Neuron (in vitro differentiated cells): ENCODE results near the gene JAG2.

ENCODE experiments used
- H2AFZ ChIP-seq: one replicate; pipeline ENCODE4 v1.6.1; 2013; ENCODE audit warnings: low read depth, mild to moderate bottlenecking, inconsistent platforms, low read length, moderate library complexity
- H3K27me3 ChIP-seq: one replicate; pipeline ENCODE4 v1.6.1; 2013; ENCODE audit warnings: low read length; ENCODE audit not compliant: insufficient read depth
- H3K36me3 ChIP-seq: one replicate; pipeline ENCODE4 v1.6.1; 2013; ENCODE audit warnings: low read length; ENCODE audit not compliant: insufficient read depth
- H3K4me1 ChIP-seq: one replicate; pipeline ENCODE4 v1.6.1; 2013; ENCODE audit warnings: low read length; ENCODE audit not compliant: insufficient read depth
- H3K4me3 ChIP-seq: 2 replicates; pipeline ENCODE4 v1.5.1; 2013; ENCODE audit warnings: mild to moderate bottlenecking, low read length, moderate library complexity
- H3K9me3 ChIP-seq: one replicate; pipeline ENCODE4 v1.6.1; 2013; ENCODE audit warnings: low read length

Gene JAG2

GRCh38 chr14:105153331-105153731, 15.2 kb downstream of the JAG2 start:
- H3K27me3 ChIP-seq = peaks cover 14% of the 10 kb centered on the region

GRCh38 chr14:105152794-105153241, 15.8 kb downstream of the JAG2 start:
- H3K27me3 ChIP-seq = peaks cover 14% of the 10 kb centered on the region
- H2AFZ ChIP-seq = no peak overlapping the region
- H3K4me3 ChIP-seq = no peak overlapping the region
- H3K36me3 ChIP-seq = no peaks in the 10 kb centered on the region
- H3K9me3 ChIP-seq = no peaks in the 10 kb centered on the region
- no peaks in the 10 kb centered on the region for H3K4me1 ChIP-seq

More at GRCh38 chr14:105153331-105153731, 15.2 kb downstream of the JAG2 start:
- Histone ChIP-seq H3K4me3 (no peak overlapping the region), H2AFZ (no peak overlapping the region), H3K9me3 (no peaks in the 10 kb centered on the region), H3K36me3 (no peaks in the 10 kb centered on the region), H3K4me1 (no peaks in the 10 kb centered on the region)

DNA sequence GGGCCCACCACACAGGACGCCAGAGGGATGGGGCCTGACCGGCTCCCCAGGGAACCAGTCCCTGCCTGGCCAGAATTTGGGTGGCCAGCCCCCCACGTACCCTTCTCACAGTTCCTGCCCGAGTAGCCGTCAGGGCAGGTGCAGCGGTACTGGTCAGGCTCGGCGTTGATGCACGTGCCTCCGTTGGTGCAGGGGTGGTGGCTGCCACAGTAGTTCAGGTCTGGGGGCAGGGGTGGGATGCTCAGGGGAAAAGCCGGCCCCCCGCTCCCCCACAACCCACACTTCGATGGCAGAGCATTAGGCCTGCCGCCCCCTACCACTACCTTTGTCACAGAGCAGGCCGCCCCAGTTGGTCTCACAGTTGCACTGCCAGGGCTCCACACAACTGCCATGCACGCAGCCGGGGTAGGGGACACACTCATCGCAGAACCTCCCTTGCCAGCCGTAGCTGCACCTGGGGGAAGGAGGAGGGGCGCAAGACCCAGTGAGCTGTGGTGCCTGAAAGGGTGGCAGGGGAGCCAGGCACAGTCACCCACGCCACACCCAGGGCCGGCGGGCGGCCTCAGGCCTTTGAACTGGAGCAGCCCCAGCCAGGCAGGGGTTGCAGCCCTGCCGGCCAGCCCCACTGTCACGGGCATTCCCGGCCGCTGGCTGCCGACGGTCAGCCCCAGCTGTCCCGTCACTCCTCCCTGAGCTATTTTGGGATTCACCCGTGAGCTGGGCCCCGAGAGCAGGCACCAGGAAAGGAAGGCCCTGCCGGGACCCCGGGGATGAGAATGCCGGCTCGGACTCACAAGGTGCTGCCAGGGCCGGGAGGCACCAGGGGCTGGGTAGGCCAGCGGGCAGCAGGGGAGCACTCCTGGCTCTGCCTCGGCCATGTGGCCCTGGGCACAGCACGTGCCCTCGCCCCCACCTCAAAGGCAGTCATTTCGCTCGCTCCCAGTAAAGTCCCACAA, 16.5 kb downstream of the JAG2 start:
- no peaks in the 10 kb centered on the region for H3K36me3 ChIP-seq
- H2AFZ ChIP-seq = no peak overlapping the region
- H3K4me1 ChIP-seq = no peaks in the 10 kb centered on the region
- no peak overlapping the region for H3K4me3 ChIP-seq
- no peaks in the 10 kb centered on the region for H3K9me3 ChIP-seq
- H3K27me3 ChIP-seq = peaks cover 13% of the 10 kb centered on the region

DNA sequence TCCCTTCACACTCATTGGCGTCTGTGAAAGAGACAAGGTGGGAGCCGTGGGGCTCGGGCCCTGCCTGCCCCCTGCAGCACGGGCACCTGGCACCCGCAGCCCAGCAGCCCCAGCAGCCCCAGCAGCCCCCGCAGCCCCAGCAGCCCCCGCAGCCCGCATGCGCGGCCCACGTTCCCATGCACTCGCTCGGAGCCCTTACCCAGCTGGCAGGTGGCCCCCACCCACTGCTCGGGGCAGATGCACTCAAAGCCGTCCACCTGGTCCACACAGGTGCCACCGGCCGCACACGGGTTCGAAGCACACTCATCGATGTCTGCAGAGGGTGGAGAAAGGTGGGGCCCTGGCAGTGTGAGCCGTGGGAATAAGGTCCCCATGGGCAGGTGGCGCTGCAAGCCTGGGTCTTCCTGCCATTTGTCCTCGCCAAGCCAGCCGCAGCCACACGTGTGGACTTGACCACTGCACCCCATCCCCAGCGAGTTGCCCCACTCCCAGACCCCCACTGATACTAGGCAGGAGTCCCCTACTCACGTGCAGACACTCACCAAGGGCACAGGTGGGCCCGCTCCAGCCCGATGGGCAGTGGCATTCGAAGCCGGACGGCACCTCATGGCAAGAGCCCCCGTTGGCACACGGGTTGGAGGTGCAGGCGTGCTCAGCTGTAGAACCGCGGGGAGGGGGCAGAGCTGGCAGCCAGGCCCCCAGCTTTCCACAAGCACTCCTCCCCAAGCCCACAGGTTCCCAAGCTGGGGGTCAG, 17.3 kb downstream of the JAG2 start:
- Histone ChIP-seq H3K36me3 (no peaks in the 10 kb centered on the region), H2AFZ (no peak overlapping the region), H3K4me3 (no peak overlapping the region), H3K27me3 (peaks cover 10% of the 10 kb centered on the region), H3K9me3 (no peaks in the 10 kb centered on the region), H3K4me1 (no peaks in the 10 kb centered on the region)

DNA sequence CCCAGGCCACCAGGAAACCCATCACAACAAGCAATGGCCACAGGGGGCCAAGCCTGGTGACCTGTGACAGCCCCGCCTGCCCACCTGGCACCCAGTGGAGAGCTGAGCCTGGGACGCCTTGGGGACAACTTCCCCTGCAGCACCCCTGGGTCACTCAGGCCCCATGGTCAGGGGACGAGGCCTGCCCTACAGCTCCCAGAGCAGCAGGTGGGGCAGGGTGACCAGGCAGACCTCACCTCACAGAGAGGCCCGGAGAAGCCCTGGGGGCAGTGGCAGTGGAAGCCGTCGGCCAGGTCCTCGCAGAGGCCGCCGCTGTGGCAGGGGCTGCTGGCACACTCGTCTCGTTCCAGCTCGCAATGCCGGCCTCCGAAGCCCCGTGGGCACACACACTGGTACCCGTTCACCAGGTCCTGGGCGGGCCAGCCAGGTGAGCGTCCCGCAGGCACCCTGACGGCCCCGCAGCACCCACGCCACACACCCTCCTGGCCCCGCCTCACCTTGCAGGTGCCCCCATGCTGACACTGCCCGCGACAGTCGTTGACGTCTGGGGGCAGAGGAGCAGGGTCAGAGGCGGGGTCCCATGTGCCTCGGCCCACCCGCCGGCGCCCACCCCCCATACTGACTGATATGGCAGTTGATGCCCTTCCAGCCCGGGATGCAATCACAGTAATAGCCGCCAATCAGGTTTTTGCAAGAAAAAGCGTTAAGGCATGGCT, 18.1 kb downstream of the JAG2 start:
- no peaks in the 10 kb centered on the region for H3K4me1 ChIP-seq
- no peaks in the 10 kb centered on the region for H3K9me3 ChIP-seq
- peaks cover 6% of the 10 kb centered on the region for H3K27me3 ChIP-seq
- H3K36me3 ChIP-seq = no peaks in the 10 kb centered on the region
- no peak overlapping the region for H2AFZ ChIP-seq
- no peak overlapping the region for H3K4me3 ChIP-seq

DNA sequence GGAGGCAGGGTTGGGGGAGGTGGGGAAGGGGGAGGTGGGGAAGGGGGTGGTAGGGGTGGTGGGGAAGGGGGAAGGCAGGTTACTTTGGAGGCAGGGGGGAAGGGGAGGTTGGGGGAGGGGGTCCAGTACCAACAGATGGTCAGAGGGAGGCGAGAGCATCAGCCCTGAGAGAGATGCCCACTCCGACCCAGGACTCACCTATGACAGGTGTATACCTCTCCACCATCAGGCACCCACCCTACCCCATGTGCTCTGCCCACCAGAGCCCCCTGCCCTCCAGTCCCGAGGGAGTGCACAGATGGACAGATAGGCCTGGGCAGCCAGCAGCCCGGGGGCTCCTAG, 18.6 kb downstream of the JAG2 start:
- no peak overlapping the region for H2AFZ ChIP-seq
- no peaks in the 10 kb centered on the region for H3K36me3 ChIP-seq
- H3K4me3 ChIP-seq = no peak overlapping the region
- H3K9me3 ChIP-seq = no peaks in the 10 kb centered on the region
- peaks cover under 1% of the 10 kb centered on the region for H3K27me3 ChIP-seq
- no peaks in the 10 kb centered on the region for H3K4me1 ChIP-seq

DNA sequence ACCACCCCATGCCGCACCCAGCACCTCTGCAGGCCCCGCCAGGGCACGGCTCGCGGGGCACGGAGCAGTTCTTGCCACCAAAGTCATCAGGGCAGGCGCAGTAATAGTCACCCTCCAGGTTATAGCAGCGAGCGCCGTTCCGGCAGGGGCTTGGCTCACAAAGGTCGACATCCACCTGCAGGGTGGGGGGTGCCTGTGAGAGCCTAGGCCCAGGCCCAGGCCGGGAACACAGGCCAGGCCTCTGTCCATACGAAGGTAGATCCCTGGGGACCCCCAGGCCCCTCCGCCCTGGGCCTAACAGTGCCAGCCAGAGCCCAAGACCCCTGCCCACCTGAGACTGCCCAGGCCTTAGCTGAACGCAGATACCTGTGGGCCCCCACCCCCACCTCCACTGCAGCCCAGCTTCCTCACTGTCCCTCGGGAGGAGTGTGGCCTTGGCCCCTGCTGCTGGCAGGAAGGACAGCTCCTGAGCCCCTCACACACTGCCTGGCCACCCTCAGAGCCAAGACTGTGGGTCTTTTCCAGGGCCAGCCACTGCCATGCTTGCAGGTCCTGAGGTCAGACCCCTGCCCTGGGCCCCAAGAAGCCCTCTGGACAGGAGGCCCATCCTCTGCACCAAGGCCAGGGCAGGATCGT, 19.3 kb downstream of the JAG2 start:
- no peaks in the 10 kb centered on the region for H3K27me3 ChIP-seq
- H3K4me3 ChIP-seq = no peak overlapping the region
- no peaks in the 10 kb centered on the region for H3K9me3 ChIP-seq
- no peak overlapping the region for H2AFZ ChIP-seq
- no peaks in the 10 kb centered on the region for H3K36me3 ChIP-seq
- no peaks in the 10 kb centered on the region for H3K4me1 ChIP-seq

GRCh38 chr14:105148604-105149145, 19.9 kb downstream of the JAG2 start:
- H2AFZ ChIP-seq = no peak overlapping the region
- no peaks in the 10 kb centered on the region for H3K4me1 ChIP-seq
- H3K4me3 ChIP-seq = no peak overlapping the region
- H3K27me3 ChIP-seq = no peaks in the 10 kb centered on the region
- H3K9me3 ChIP-seq = no peaks in the 10 kb centered on the region
- no peaks in the 10 kb centered on the region for H3K36me3 ChIP-seq

GRCh38 chr14:105147671-105148603, 20.6 kb downstream of the JAG2 start:
- no peaks in the 10 kb centered on the region for H3K27me3 ChIP-seq
- no peak overlapping the region for H3K4me3 ChIP-seq
- H3K9me3 ChIP-seq = no peaks in the 10 kb centered on the region
- H3K36me3 ChIP-seq = no peaks in the 10 kb centered on the region
- H3K4me1 ChIP-seq = no peaks in the 10 kb centered on the region
- H2AFZ ChIP-seq = no peak overlapping the region

- Histone ChIP-seq H3K9me3 (no peaks in the 10 kb centered on the region), H3K4me1 (no peaks in the 10 kb centered on the region), H3K4me3 (no peak overlapping the region), H3K27me3 (no peaks in the 10 kb centered on the region), H2AFZ (no peak overlapping the region), H3K36me3 (no peaks in the 10 kb centered on the region)
These were observed 21.5 kb downstream of the JAG2 start for GRCh38 chr14:105146976-105147635.

- Histone ChIP-seq H3K4me3 (no peak overlapping the region), H2AFZ (no peak overlapping the region), H3K27me3 (no peaks in the 10 kb centered on the region), H3K4me1 (no peaks in the 10 kb centered on the region), H3K9me3 (no peaks in the 10 kb centered on the region), H3K36me3 (no peaks in the 10 kb centered on the region)
These were observed 22.2 kb downstream of the JAG2 start for GRCh38 chr14:105146181-105146975.
